Measurements from ENCODE around the gene KRT12.

GRCh38 chr17:40912486-40913210 lies 45.6 kb upstream of the KRT12 start:
- no peak for TF ChIP-seq CTCF (IDR thresholded peaks at IDR 0.05)
- TF ChIP-seq POLR2A (IDR thresholded peaks at IDR 0.05), result no peak

All from right lobe of liver (tissue), 4 donors.